NCI-H510A treated with DMSO at 0.1 percent for 48 hours (cell line): ENCODE results near the gene PLBD2.

Experiments used
- DNase-seq: peaks from one replicate; lab custom pipeline; 2025; lab: John Stamatoyannopoulos, UW

PLBD2 gene

GRCh38 chr12:113395119-113395518 is 36.7 kb downstream of the PLBD2 start:
- no peak for DNase-seq

- DNase-seq: no peak
These were observed 37.8 kb downstream of the PLBD2 start for GRCh38 chr12:113396200-113396599.

GRCh38 chr12:113396828-113397496 is 38.6 kb downstream of the PLBD2 start:
- no peak for DNase-seq

- no peak for DNase-seq
These were observed 39.3 kb downstream of the PLBD2 start for GRCh38 chr12:113397497-113398197.

- no peak for DNase-seq
These were observed 40.2 kb downstream of the PLBD2 start for GRCh38 chr12:113398346-113399290.

- DNase-seq: no peak
These were observed 41.1 kb downstream of the PLBD2 start for GRCh38 chr12:113399490-113399889.

- no peak for DNase-seq
These were observed 42.0 kb downstream of the PLBD2 start for GRCh38 chr12:113400362-113400761.

GRCh38 chr12:113401066-113402000 is 42.9 kb downstream of the PLBD2 start:
- DNase-seq: no peak

- DNase-seq: no peak
These were observed 44.3 kb downstream of the PLBD2 start for GRCh38 chr12:113402586-113403260.

- no peak for DNase-seq
These were observed 45.3 kb downstream of the PLBD2 start, which contains the start of gene SDS for GRCh38 chr12:113403435-113404415. Gene SDS (minus strand): TSS chr12:113403887. CDS start chr12:113399708, 4,179 bp downstream.

GRCh38 chr12:113405694-113406093 is 47.3 kb downstream of the PLBD2 start:
- no peak for DNase-seq

GRCh38 chr12:113407931-113408600 is 49.7 kb downstream of the PLBD2 start:
- no peak for DNase-seq

- DNase-seq: no peak
These were observed 50.4 kb downstream of the PLBD2 start for GRCh38 chr12:113408756-113409298.

GRCh38 chr12:113409462-113410124 is 51.2 kb downstream of the PLBD2 start:
- no peak for DNase-seq

- no peak for DNase-seq
These were observed 55.1 kb downstream of the PLBD2 start for GRCh38 chr12:113413488-113413939.

- no peak for DNase-seq
These were observed 56.2 kb downstream of the PLBD2 start for GRCh38 chr12:113414519-113415038.

- DNase-seq: no peak
These were observed 57.8 kb downstream of the PLBD2 start for GRCh38 chr12:113416091-113416754.
